ENCODE measurements around the gene ULK1.
A peak's percentile ranks its signal among the peaks of the same experiment; 100 is the strongest.

Gene ULK1

GRCh38 chr12:131894313-131894860, at the start of gene ULK1:
Gene ULK1, plus strand, starts transcription at chr12:131894622. Its CDS starts 380 bp downstream, at chr12:131895002.
- intact Hi-C loops (cut with DNase I) = loop anchor here (1.0 to 2.0 kb wide), 2 partner anchors 34 to 55 kb away; partner anchors contain the start of genes EP400 and PUS1

DNA sequence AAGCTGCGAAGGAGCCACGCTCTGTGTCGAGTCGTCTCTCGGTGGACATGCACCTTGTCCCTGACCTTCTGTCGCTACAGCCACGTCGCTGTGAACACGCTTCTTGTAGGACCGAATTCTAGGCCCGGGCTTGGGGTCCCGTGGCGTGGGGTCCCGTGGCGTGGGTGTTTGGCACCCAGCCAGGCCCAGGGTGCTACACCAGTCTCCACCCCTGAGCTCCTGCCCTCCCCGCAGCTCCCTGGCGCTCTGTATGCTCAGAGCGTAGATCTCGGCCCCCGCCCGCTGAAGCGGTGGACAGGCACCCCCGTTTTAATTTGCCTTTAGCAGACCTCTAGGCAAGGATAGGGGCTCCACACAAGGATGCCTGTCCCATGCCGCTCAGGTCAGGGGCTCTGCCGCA, 49.8 kb upstream of the ULK1 start:
- intact Hi-C loops (cut with DNase I) = no loop called here
- no peak for DNase-seq

More at GRCh38 chr12:131894313-131894860, at the start of gene ULK1:
- DNase-seq = peak; percentile 84 to 99 (median 93)

GRCh38 chr12:131845121-131845520, 49.3 kb upstream of the ULK1 start:
- DNase-seq = no peak
- intact Hi-C loops (cut with DNase I) = no loop called here

GRCh38 chr12:131847456-131847855, 47.0 kb upstream of the ULK1 start:
- no peak for DNase-seq
- intact Hi-C loops (cut with DNase I) = no loop called here

- intact Hi-C loops (cut with DNase I) = no loop called here
- no peak for DNase-seq
These were observed 45.7 kb upstream of the ULK1 start for GRCh38 chr12:131848753-131849152.

- intact Hi-C loops (cut with DNase I) = loop anchor here (2.0 kb wide), 1 partner anchor 151 kb away; no protein-coding TSS in a partner anchor
- no peak for DNase-seq
These were observed 44.5 kb upstream of the ULK1 start for GRCh38 chr12:131849700-131850553.

- intact Hi-C loops (cut with DNase I) = loop anchor here (2.0 kb wide), 1 partner anchor 150 kb away; no protein-coding TSS in a partner anchor
- peak in 3 of 10 donors; percentile 44 to 63 (median 51) for DNase-seq
These were observed 43.4 kb upstream of the ULK1 start for GRCh38 chr12:131850856-131851559.

DNA sequence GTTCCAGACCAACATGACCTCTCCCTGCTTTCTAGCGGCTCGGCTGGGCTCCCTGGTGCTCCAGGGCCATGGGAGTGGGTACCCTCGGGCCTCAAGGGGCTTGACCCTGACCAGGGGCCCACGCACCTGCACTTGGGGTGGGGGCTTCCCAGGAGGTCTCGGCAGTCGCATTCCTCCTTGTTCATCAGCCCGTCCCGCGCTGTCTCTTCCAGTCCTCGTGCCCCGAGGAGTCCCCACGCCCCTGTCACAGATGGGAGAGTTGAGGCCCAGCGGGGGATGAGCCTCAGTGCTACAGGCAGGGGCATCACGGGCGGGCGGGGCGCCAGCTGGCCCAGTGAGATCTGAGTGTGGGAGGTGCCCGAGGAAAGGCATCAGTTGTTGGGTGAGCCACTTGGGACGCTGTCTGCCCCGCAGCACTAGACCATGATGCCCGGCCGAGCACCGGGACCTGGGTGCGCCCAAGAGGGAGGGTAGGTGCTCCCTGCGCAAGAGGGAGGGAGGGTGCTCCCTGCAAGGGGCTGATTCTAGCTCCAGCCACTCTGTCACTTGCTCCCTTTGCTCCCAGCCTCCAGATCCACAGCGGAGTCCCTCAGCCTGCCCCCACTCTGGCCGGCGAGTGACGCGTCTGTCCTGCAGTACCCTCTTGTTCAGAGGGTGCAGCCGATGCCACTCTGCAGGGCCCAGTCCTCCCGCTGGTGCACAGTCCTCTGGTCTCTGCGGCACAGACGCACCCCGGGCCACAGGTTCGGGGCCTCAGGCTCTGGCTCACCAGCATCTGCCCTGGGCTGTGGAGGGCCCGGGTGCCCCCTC, 42.5 kb upstream of the ULK1 start:
- peak in 2 of 10 donors; percentile 8 to 74 for DNase-seq
- intact Hi-C loops (cut with DNase I) = loop anchor here (2.0 kb wide), 1 partner anchor 149 kb away; no protein-coding TSS in a partner anchor

- peak in 1 of 10 donors; percentile 75 for DNase-seq
These were observed 41.7 kb upstream of the ULK1 start for GRCh38 chr12:131852551-131853299.

DNA sequence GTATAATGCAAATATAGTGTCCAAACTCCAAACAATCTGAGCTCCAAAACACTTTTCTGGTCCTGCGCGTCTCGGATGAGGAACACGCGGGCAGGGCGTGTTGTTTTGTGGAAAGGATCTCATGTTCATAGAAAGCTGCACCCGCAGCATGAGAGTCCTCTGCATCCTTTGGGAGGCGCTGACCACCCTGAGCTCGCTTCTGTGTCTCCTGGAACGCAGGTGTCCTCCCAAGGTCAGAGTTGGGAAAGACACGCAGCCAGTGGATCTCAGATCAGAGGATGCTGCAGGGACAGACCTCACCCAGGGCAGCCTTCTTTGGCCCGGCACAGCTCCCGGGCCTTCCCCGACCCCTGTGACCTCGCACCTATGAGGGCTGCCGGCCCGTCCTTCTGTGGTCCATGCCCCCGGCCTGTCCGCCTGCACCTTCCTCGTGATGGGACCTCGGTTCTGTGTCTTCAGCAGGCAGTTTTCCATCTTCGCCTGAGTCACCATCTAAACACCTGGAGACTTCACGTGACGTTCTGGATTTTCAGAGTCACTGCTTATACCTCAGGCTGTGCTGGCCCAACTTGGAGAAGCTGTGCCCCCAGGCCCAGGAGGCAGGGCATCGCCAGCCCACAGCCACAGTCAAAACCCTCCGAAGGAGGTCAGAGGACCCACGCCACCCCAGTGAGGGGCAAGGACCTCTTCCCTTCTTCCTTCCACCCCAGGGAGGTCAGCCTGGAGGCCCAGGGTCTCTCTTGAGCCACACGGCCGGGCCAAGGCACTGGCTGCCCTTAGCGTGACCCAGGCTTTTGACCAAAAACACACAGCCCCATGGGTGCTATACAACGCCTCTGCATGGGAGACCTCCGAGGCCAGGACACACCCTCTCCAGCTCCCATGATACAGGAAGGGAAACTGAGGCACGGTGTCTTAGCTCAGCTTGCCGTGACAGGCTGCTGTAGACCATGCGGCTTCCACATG, 40.3 kb upstream of the ULK1 start:
- peak in 4 of 10 donors; percentile 24 to 80 (median 74) for DNase-seq
- intact Hi-C loops (cut with DNase I) = no loop called here

More at GRCh38 chr12:131852551-131853299, 41.7 kb upstream of the ULK1 start:
- intact Hi-C loops (cut with DNase I) = no loop called here

DNA sequence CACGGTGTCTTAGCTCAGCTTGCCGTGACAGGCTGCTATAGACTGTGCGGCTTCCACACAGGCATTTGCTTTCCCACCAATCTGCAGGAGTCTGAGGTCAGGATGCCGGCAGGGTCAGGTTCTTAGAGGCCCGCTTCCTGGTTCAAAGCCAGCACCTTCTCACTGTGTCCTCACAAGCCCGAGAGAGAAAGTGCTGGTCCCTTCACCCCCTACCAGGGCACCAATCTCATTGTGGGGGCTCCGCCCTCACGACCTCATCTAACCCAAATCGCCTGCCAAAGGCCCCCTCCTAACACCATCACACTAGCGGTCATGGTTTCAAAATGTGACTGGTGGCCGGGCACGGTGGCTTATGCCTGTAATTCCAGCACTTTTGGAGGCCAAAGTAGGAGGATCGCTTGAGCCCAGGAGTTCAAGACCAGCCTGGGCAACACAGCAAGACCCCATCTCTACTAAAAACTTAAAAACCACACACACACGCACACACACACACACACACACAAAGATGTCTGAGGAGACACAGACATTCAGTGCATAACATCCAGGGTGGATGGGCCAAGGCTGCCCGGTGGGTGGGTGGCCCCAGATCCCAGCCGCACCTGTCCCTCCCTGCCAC, 39.5 kb upstream of the ULK1 start:
- intact Hi-C loops (cut with DNase I) = no loop called here
- DNase-seq = peak in 3 of 10 donors; percentile 35 to 41 (median 36)

- intact Hi-C loops (cut with DNase I) = no loop called here
- peak in 3 of 10 donors; percentile 68 to 81 (median 70) for DNase-seq
These were observed 38.8 kb upstream of the ULK1 start for GRCh38 chr12:131855521-131856142.

- DNase-seq = peak in 2 of 10 donors; percentile 59 to 69
- intact Hi-C loops (cut with DNase I) = no loop called here
These were observed 37.9 kb upstream of the ULK1 start for GRCh38 chr12:131856366-131857097.

GRCh38 chr12:131857908-131858850, 36.2 kb upstream of the ULK1 start:
- peak in 3 of 10 donors; percentile 51 to 78 (median 55) for DNase-seq
- intact Hi-C loops (cut with DNase I) = no loop called here

Data from posterior cingulate gyrus (tissue), 11 donors.